ENCODE measurements around the gene RIC1. TPM values are rescaled to one million over a fixed set of nuclear protein-coding genes. Genes with fewer than 3 reads are reported as not detected.

RIC1 gene
- total RNA-seq, 1 experiment from 2014 or later: 13.8 TPM

DNA sequence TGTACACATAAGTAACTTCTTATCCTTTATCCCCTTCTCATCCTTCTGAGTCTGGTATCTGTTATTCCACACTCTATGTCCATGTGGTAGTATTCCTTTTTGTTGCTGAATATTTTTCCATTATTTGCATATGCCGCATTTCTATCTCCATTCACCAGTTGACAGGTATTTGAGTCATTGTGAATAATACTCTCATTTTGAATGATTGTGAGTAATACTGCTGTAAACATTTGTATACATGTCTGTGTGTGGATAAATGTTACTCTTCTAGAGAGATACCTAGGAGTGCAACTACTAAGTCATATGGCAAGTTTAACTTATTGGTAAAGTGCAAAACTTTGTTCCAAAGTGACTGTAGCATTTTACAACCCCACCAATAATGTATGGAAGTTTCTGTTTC, 15.6 kb downstream of the RIC1 start:
- Histone ChIP-seq H3K4me3 (no peak overlapping the region), H3K4me2 (no peak overlapping the region), H3K36me3 (ENCODE audit: low read depth) (no peaks in the 10 kb centered on the region; the same call in 1 of the 2 replicates), H3K9me3 (ENCODE audit: insufficient read depth, low read depth) (no peaks in the 10 kb centered on the region), H3K27ac (no peak overlapping the region), H3K79me2 (ENCODE audit: low read depth) (peaks cover 76% of the 10 kb centered on the region), H3K9me2 (ENCODE audit: insufficient read depth) (no peaks in the 10 kb centered on the region), H3K4me1 (replicated peaks; ENCODE audit: insufficient read depth) (no peaks in the 10 kb centered on the region), H4K20me1 (ENCODE audit: insufficient read depth) (no peaks in the 10 kb centered on the region), H2AFZ (no peak overlapping the region), H3K27me3 (ENCODE audit: insufficient read depth, low read depth) (no peaks in the 10 kb centered on the region), H3F3A (ENCODE audit: insufficient read depth, low read depth) (no peaks in the 10 kb centered on the region)
- ChIA-PET POLR2A (ENCODE audit: unreplicated experiment) (no interaction called here), CTCF (no interaction called here)
- TF ChIP-seq CTCF (conservative IDR thresholded peaks at IDR 0.05) (no peak), EZH2 (IDR thresholded peaks at IDR 0.05; ENCODE audit: low read depth) (no peak)
- no peak for DNase-seq
- no TSS peak for BruUV-seq (replicated peaks)
- intact Hi-C loops (cut with micrococcal nuclease; ENCODE audit: unreplicated experiment): no loop called here

DNA sequence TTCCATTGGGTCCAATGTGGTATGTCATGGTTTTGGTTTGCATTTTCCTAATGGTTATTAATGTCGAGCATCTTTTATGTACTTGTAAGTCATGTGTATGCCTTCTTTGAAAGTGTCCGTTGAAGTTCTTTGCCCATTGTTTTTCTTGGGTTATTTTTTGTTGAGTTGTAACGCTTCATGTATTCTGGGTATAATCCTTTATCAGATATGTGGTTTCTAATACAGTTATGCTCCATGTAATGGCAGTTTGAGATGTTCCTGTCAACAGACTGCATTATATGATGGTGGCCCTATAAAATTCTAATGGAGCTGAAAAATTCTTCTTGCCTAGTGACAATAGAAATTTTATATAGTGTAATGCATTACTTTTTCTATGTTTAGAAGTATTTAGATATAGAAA, 17.2 kb downstream of the RIC1 start:
- no peak overlapping the region for H2AFZ ChIP-seq
- ChIA-PET POLR2A (ENCODE audit: unreplicated experiment) (no interaction called here), CTCF (no interaction called here)
- no peaks in the 10 kb centered on the region for H3K36me3 ChIP-seq (ENCODE audit: low read depth)
- no peaks in the 10 kb centered on the region for H4K20me1 ChIP-seq (ENCODE audit: insufficient read depth)
- peaks cover 75% of the 10 kb centered on the region for H3K79me2 ChIP-seq (ENCODE audit: low read depth)
- no peak for TF ChIP-seq EZH2 (IDR thresholded peaks at IDR 0.05; ENCODE audit: low read depth)
- H3K4me2 ChIP-seq: no peak overlapping the region
- no TSS peak for BruUV-seq (replicated peaks)
- H3K27ac ChIP-seq: no peak overlapping the region
- H3K4me3 ChIP-seq: no peak overlapping the region
- no peaks in the 10 kb centered on the region for H3K9me2 ChIP-seq (ENCODE audit: insufficient read depth)
- H3F3A ChIP-seq (ENCODE audit: insufficient read depth, low read depth): no peaks in the 10 kb centered on the region
- no peaks in the 10 kb centered on the region for H3K27me3 ChIP-seq (ENCODE audit: insufficient read depth, low read depth)
- H3K4me1 ChIP-seq (replicated peaks; ENCODE audit: insufficient read depth): no peaks in the 10 kb centered on the region
- H3K9me3 ChIP-seq (ENCODE audit: insufficient read depth, low read depth): no peaks in the 10 kb centered on the region
- intact Hi-C loops (cut with micrococcal nuclease; ENCODE audit: unreplicated experiment): no loop called here
- no peak for DNase-seq

GRCh38 chr9:5650356-5651105, 21.6 kb downstream of the RIC1 start:
- no peak overlapping the region for H3K27ac ChIP-seq
- H3K27me3 ChIP-seq (ENCODE audit: insufficient read depth, low read depth): no peaks in the 10 kb centered on the region
- H3K4me1 ChIP-seq (replicated peaks; ENCODE audit: insufficient read depth): no peaks in the 10 kb centered on the region
- H3K36me3 ChIP-seq (ENCODE audit: low read depth): no peaks in the 10 kb centered on the region
- TF ChIP-seq EZH2 (IDR thresholded peaks at IDR 0.05; ENCODE audit: low read depth): no peak
- TF ChIP-seq CTCF (conservative IDR thresholded peaks at IDR 0.05): no peak
- CTCF ChIA-PET: no interaction called here
- H3F3A ChIP-seq (ENCODE audit: insufficient read depth, low read depth): no peaks in the 10 kb centered on the region
- peaks cover 67% of the 10 kb centered on the region for H3K79me2 ChIP-seq (ENCODE audit: low read depth)
- BruUV-seq (replicated peaks): no TSS peak
- no peak overlapping the region for H2AFZ ChIP-seq
- H3K4me2 ChIP-seq: no peak overlapping the region
- no peak overlapping the region for H3K4me3 ChIP-seq
- H3K9me2 ChIP-seq (ENCODE audit: insufficient read depth): no peaks in the 10 kb centered on the region
- no peak for DNase-seq
- POLR2A ChIA-PET (ENCODE audit: unreplicated experiment): no interaction called here
- intact Hi-C loops (cut with micrococcal nuclease; ENCODE audit: unreplicated experiment): no loop called here
- peaks cover 10% of the 10 kb centered on the region; the same call in 1 of the 2 replicates for H3K9me3 ChIP-seq (ENCODE audit: insufficient read depth, low read depth)
- H4K20me1 ChIP-seq (ENCODE audit: insufficient read depth): no peaks in the 10 kb centered on the region

GRCh38 chr9:5651246-5651645, 22.3 kb downstream of the RIC1 start:
- no peak for DNase-seq
- TF ChIP-seq CTCF (conservative IDR thresholded peaks at IDR 0.05) (no peak), EZH2 (IDR thresholded peaks at IDR 0.05; ENCODE audit: low read depth) (no peak)
- no peaks in the 10 kb centered on the region for H3K27me3 ChIP-seq (ENCODE audit: insufficient read depth, low read depth)
- no peak overlapping the region for H3K27ac ChIP-seq
- H3K9me3 ChIP-seq (ENCODE audit: insufficient read depth, low read depth): peaks cover 10% of the 10 kb centered on the region; the same call in 1 of the 2 replicates
- CTCF ChIA-PET: no interaction called here
- no TSS peak for BruUV-seq (replicated peaks)
- no peaks in the 10 kb centered on the region for H3K36me3 ChIP-seq (ENCODE audit: low read depth)
- H3K4me2 ChIP-seq: no peak overlapping the region
- H3F3A ChIP-seq (ENCODE audit: insufficient read depth, low read depth): no peaks in the 10 kb centered on the region
- no peaks in the 10 kb centered on the region for H4K20me1 ChIP-seq (ENCODE audit: insufficient read depth)
- POLR2A ChIA-PET (ENCODE audit: unreplicated experiment): no interaction called here
- no peaks in the 10 kb centered on the region for H3K9me2 ChIP-seq (ENCODE audit: insufficient read depth)
- no peaks in the 10 kb centered on the region for H3K4me1 ChIP-seq (replicated peaks; ENCODE audit: insufficient read depth)
- intact Hi-C loops (cut with micrococcal nuclease; ENCODE audit: unreplicated experiment): no loop called here
- H3K4me3 ChIP-seq: no peak overlapping the region
- H2AFZ ChIP-seq: no peak overlapping the region
- H3K79me2 ChIP-seq (ENCODE audit: low read depth): peaks cover 60% of the 10 kb centered on the region
